ENCODE results near the gene TTLL9. TPM values are rescaled to one million over a fixed set of nuclear protein-coding genes. Genes with fewer than 3 reads are reported as not detected.

TTLL9 gene
- total and polyA plus RNA-seq, 7 donors: 0.15 to 1.1 TPM; not detected in 5

DNA sequence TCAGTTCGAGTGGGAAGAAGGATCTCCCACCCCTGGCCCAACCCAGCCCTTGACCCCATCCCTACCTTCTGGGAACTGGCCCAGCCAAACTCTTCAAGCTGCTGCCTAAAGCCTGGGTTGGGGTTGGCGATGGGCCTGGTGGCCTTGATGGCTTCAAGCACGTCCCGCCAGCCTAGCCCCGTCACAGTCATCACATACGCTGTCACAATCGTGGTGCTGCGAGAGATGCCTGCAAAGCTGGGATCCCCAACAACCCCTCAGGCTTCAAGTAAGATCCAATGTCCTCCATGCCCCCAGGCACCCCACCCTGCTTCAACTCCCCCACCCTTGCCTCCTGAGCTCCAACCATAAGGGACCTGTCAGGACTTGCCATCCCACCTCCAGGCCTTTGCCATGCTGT is 7.9 kb upstream of the TTLL9 start:
- H3K27me3 ChIP-seq: peaks cover 8 to 47% (median 39%) of the 10 kb centered on the region in 3 donors
- no peaks in the 10 kb centered on the region for H3K9me3 ChIP-seq
- TF ChIP-seq POLR2AphosphoS5 (IDR thresholded peaks at IDR 0.05) (no peak), EP300 (IDR thresholded peaks at IDR 0.05) (no peak), POLR2A (IDR thresholded peaks at IDR 0.05) (no peak)
- TF ChIP-seq, protein P1, sequence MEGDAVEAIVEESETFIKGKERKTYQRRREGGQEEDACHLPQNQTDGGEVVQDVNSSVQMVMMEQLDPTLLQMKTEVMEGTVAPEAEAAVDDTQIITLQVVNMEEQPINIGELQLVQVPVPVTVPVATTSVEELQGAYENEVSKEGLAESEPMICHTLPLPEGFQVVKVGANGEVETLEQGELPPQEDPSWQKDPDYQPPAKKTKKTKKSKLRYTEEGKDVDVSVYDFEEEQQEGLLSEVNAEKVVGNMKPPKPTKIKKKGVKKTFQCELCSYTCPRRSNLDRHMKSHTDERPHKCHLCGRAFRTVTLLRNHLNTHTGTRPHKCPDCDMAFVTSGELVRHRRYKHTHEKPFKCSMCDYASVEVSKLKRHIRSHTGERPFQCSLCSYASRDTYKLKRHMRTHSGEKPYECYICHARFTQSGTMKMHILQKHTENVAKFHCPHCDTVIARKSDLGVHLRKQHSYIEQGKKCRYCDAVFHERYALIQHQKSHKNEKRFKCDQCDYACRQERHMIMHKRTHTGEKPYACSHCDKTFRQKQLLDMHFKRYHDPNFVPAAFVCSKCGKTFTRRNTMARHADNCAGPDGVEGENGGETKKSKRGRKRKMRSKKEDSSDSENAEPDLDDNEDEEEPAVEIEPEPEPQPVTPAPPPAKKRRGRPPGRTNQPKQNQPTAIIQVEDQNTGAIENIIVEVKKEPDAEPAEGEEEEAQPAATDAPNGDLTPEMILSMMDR (IDR thresholded peaks at IDR 0.05): no peak
- intact Hi-C loops (cut with DNase I): no loop called here
- H3K27ac ChIP-seq: no peak overlapping the region
- H3K4me3 ChIP-seq: no peak overlapping the region
- peaks cover 0 to 20% (median 17%) of the 10 kb centered on the region in 4 donors for H3K4me1 ChIP-seq
- 94 to 96% methylated on average over 8 of the region's 8 CpGs for WGBS, 2 donors
- H3K36me3 ChIP-seq: no peaks in the 10 kb centered on the region
- no peak for DNase-seq

- H3K4me3 ChIP-seq: no peak overlapping the region
- no peak overlapping the region for H3K27ac ChIP-seq
- WGBS, 2 donors: 83 to 94% methylated on average over 9 of the region's 9 CpGs
- no peak for DNase-seq
- no peaks in the 10 kb centered on the region for H3K9me3 ChIP-seq
- TF ChIP-seq, protein P1 (IDR thresholded peaks at IDR 0.05): no peak
- no peak for TF ChIP-seq POLR2A (IDR thresholded peaks at IDR 0.05)
- no peak for TF ChIP-seq POLR2AphosphoS5 (IDR thresholded peaks at IDR 0.05)
- TF ChIP-seq EP300 (IDR thresholded peaks at IDR 0.05): no peak
- no peaks in the 10 kb centered on the region for H3K36me3 ChIP-seq
- intact Hi-C loops (cut with DNase I): no loop called here
- peaks cover 8 to 37% (median 32%) of the 10 kb centered on the region in 3 donors for H3K27me3 ChIP-seq
- H3K4me1 ChIP-seq: peaks cover 0 to 20% (median 17%) of the 10 kb centered on the region in 4 donors
Measured at GRCh38 chr20:31863296-31864085, 6.9 kb upstream of the TTLL9 start.

GRCh38 chr20:31864521-31865400 is 5.7 kb upstream of the TTLL9 start:
- TF ChIP-seq POLR2A (IDR thresholded peaks at IDR 0.05) (no peak), POLR2AphosphoS5 (IDR thresholded peaks at IDR 0.05) (no peak), EP300 (IDR thresholded peaks at IDR 0.05) (no peak)
- TF ChIP-seq, protein P1 (IDR thresholded peaks at IDR 0.05): no peak

DNA sequence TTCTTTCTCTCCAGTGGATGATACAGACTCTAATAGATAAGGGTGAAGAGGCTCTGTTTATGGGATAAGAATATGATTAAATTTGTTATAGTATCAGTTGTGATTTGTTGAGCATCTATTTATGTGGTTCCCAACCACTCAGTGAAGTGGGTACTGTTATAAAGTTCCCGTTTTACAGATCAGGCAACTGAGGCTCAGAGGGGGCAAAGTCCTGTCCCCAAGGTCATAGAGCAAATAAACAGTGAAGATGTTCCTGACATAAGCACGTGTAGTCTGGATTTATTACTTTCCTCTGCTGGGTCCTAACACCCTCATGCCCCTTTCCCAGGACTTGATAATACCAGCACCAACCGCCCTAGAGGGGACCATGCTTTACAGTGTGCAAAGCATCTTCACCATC is 4.2 kb upstream of the TTLL9 start:
- Histone ChIP-seq H3K9me3 (no peaks in the 10 kb centered on the region), H3K27me3 (peaks cover 4 to 28% (median 20%) of the 10 kb centered on the region in 3 donors), H3K4me3 (no peak overlapping the region), H3K27ac (no peak overlapping the region), H3K36me3 (no peaks in the 10 kb centered on the region), H3K4me1 (peaks cover 0 to 27% (median 22%) of the 10 kb centered on the region in 4 donors)
- WGBS, 2 donors: 55 to 80% methylated on average over 3 of the region's 3 CpGs
- intact Hi-C loops (cut with DNase I): no loop called here
- DNase-seq: no peak
- no peak for TF ChIP-seq POLR2AphosphoS5 (IDR thresholded peaks at IDR 0.05)
- no peak for TF ChIP-seq EP300 (IDR thresholded peaks at IDR 0.05)
- TF ChIP-seq POLR2A (IDR thresholded peaks at IDR 0.05): no peak
- TF ChIP-seq, protein P1 (IDR thresholded peaks at IDR 0.05): no peak

More at GRCh38 chr20:31864521-31865400, 5.7 kb upstream of the TTLL9 start:
- Histone ChIP-seq H3K27ac (no peak overlapping the region), H3K4me1 (peaks cover 0 to 28% (median 23%) of the 10 kb centered on the region in 4 donors), H3K36me3 (no peaks in the 10 kb centered on the region), H3K27me3 (peaks cover 4 to 33% (median 32%) of the 10 kb centered on the region in 3 donors), H3K4me3 (no peak overlapping the region), H3K9me3 (no peaks in the 10 kb centered on the region)
- WGBS, 2 donors: 85 to 91% methylated on average over 12 of the region's 12 CpGs
- intact Hi-C loops (cut with DNase I): no loop called here
- no peak for DNase-seq
